CD14-positive monocyte (primary cell): ENCODE measurements around the gene NFKBIL1. TPM values are rescaled to one million over a fixed set of nuclear protein-coding genes. Genes with fewer than 3 reads are reported as not detected.

Experiments used
- DNase-seq, 3 donors: peaks; one replicate each; pipeline ENCODE4 v3.0.0-alpha.2; 2011 to 2022
- H2AFZ ChIP-seq: 2 replicates; pipeline ENCODE4 v1.6.0; 2012; ENCODE audit warnings: mild to moderate bottlenecking, low read depth, low read length, inconsistent platforms; ENCODE audit not compliant: insufficient read depth, poor library complexity, severe bottlenecking
- H3K27ac ChIP-seq, 2 donors: 1 replicate in 1 of 2; 2 replicates in 1 of 2; pipeline ENCODE4 v1.5.1; 2012 to 2013; ENCODE audit warnings: low read length in 2 of 2, control low read depth in 1 of 2, inconsistent platforms in 1 of 2, low read depth in 1 of 2, mild to moderate bottlenecking in 1 of 2
- H3K27me3 ChIP-seq, 2 donors: one replicate each; pipeline versions ENCODE4 v1.6.0 to v1.6.1; 2011 to 2013; ENCODE audit warnings: low read length in 2 of 2; ENCODE audit not compliant: control insufficient read depth in 2 of 2, insufficient read depth in 2 of 2
- H3K36me3 ChIP-seq, 2 donors: replicated peaks in 1 of 2; 1 replicate in 1 of 2; 2 replicates in 1 of 2; pipeline versions ENCODE4 v1.5.1 to v1.6.1; 2012 to 2013; ENCODE audit warnings: low read length in 2 of 2, control low read depth in 1 of 2, inconsistent platforms in 1 of 2, mild to moderate bottlenecking in 1 of 2; ENCODE audit not compliant: insufficient read depth in 2 of 2, control insufficient read depth in 1 of 2
- H3K4me1 ChIP-seq, 2 donors: 1 replicate in 1 of 2; 2 replicates in 1 of 2; pipeline versions ENCODE4 v1.5.1 to v1.6.1; 2012 to 2013; ENCODE audit warnings: low read length in 2 of 2, control low read depth in 1 of 2, inconsistent platforms in 1 of 2, mild to moderate bottlenecking in 1 of 2, moderate library complexity in 1 of 2; ENCODE audit not compliant: insufficient read depth in 2 of 2, control insufficient read depth in 1 of 2
- H3K4me2 ChIP-seq: replicated peaks from 2 replicates; pipeline ENCODE3; 2012; ENCODE audit warnings: low read length, moderate library complexity, mild to moderate bottlenecking; ENCODE audit not compliant: poor library complexity, severe bottlenecking; ENCODE audit errors: extremely low read depth
- H3K4me3 ChIP-seq, 3 experiments: fragments of 200-600 bp in 1 of 3; sonication (generic) in 1 of 3; replicated peaks in 1 of 3; 1 replicate in 2 of 3; 2 replicates in 1 of 3; pipeline ENCODE4 v1.5.1; 2011 to 2013; ENCODE audit warnings: low read length in 3 of 3, mild to moderate bottlenecking in 3 of 3, control low read depth in 2 of 3, low read depth in 2 of 3, inconsistent platforms in 1 of 3, moderate library complexity in 1 of 3
- H3K79me2 ChIP-seq: 2 replicates; pipeline ENCODE4 v1.6.0; 2012; ENCODE audit warnings: mild to moderate bottlenecking, control low read depth, inconsistent platforms, low read length, moderate library complexity; ENCODE audit not compliant: insufficient read depth
- H3K9ac ChIP-seq: 2 replicates; pipeline ENCODE4 v1.6.0; 2017; ENCODE audit warnings: low read length, mild to moderate bottlenecking; ENCODE audit not compliant: insufficient read depth, poor library complexity, severe bottlenecking
- H3K9me3 ChIP-seq, 2 donors: replicated peaks in 1 of 2; 1 replicate in 1 of 2; 2 replicates in 1 of 2; pipeline versions ENCODE4 v1.5.1 to v1.6.1; 2012 to 2013; ENCODE audit warnings: low read length in 2 of 2, control low read depth in 1 of 2; ENCODE audit not compliant: control insufficient read depth in 1 of 2, insufficient read depth in 1 of 2
- H4K20me1 ChIP-seq: 2 replicates; pipeline ENCODE4 v1.6.0; 2012; ENCODE audit warnings: mild to moderate bottlenecking, low read length, control low read depth, moderate library complexity; ENCODE audit not compliant: insufficient read depth
- H3K27ac Mint-ChIP-seq, 7 donors: one replicate each; pipeline ENCODE4 v1.8.0; 2020; ENCODE audit warnings: mild to moderate bottlenecking in 7 of 7, mixed read lengths in 7 of 7, moderate library complexity in 6 of 7, inconsistent platforms in 2 of 7
- H3K27me3 Mint-ChIP-seq, 3 donors: one replicate each; pipeline ENCODE4 v1.8.0; 2021 to 2022; ENCODE audit warnings: low read depth in 3 of 3, mild to moderate bottlenecking in 3 of 3, mixed read lengths in 3 of 3, moderate library complexity in 3 of 3, inconsistent platforms in 1 of 3
- H3K36me3 Mint-ChIP-seq, 2 donors: one replicate each; pipeline ENCODE4 v1.8.0; 2020; ENCODE audit warnings: mixed read lengths in 2 of 2, inconsistent platforms in 1 of 2, mild to moderate bottlenecking in 1 of 2
- H3K4me1 Mint-ChIP-seq: one replicate; pipeline ENCODE4 v1.8.0; 2020; ENCODE audit warnings: mild to moderate bottlenecking, mixed read lengths
- H3K4me3 Mint-ChIP-seq, 2 donors: one replicate each; pipeline ENCODE4 v1.8.0; 2020; ENCODE audit warnings: mild to moderate bottlenecking in 2 of 2, mixed read lengths in 2 of 2, moderate library complexity in 1 of 2
- H3K9me3 Mint-ChIP-seq, 7 donors: one replicate each; pipeline ENCODE4 v1.8.0; 2020 to 2022; ENCODE audit warnings: mixed read lengths in 7 of 7, mild to moderate bottlenecking in 6 of 7, moderate library complexity in 6 of 7, inconsistent platforms in 2 of 7
- WGBS: methylation state at CpG from one replicate; pipeline ENCODE4 v1.1.5; 2013; ENCODE audit warnings: missing lambda C conversion rate; ENCODE audit not compliant: insufficient coverage; 5-methylcytosine and 5-hydroxymethylcytosine counted together
- intact Hi-C, 2 donors: fragments of 100-400 bp; cut with micrococcal nuclease; formaldehyde crosslinking; loops; one replicate each; pipeline versions ENCODE4 v1.15.0 to v1.15.1; 2023
- polyA plus RNA-seq, 3 donors: library from polyadenylated mRNA; depleted of rRNA in 1 of 3; unstranded in 2 of 3; stranded (reverse) in 1 of 3; fragments of 300-500 nt in 2 of 3; fragments of >200 nt in 1 of 3; fragmentation: Illumina TruSeq in 2 of 3; gene quantifications; 1 replicate in 2 of 3; 2 replicates in 1 of 3; pipeline ENCODE4 v1.2.3, GENCODE V29; 2012 to 2021
- TF ChIP-seq, protein P1 (sequence below): fragments of 200-600 bp; IDR thresholded peaks from one replicate; pipeline ENCODE4 v1.8.0; 2022; ENCODE audit warnings: antibody characterized with exemption, mild to moderate bottlenecking

Gene NFKBIL1
- polyA plus RNA-seq, 3 donors, result 7.7 to 10.3 (median 8.0) TPM

DNA sequence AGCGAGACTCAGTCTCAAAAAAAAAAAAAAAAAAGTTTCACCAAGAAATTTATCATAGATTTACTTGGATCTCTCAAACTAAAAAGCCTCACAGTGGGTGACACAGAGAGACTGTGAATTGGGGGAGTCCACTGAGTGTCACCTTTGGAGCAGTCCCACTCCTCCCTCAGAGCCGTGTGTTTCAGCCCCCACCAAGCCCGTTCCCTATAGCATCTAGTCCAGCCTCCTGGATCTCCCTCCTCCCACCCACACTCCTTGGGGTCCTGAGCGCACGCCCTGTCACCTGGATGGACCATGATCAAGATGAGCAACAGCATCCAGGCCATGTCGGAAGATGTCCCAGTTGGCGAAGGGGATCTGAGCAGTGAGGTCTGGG, 45.0 kb downstream of the NFKBIL1 start:
- Histone ChIP-seq H2AFZ (no peak overlapping the region), H3K4me1 (peaks cover 29 to 52% of the 10 kb centered on the region in 2 donors), H3K4me3 (no peak overlapping the region), H3K9ac (no peak overlapping the region), H3K4me2 (no peak overlapping the region), H3K9me3 (no peaks in the 10 kb centered on the region), H3K27ac (peak overlapping the region in 1 of 2 donors; percentile 53), H3K36me3 (peaks cover 12 to 23% of the 10 kb centered on the region in 2 donors), H4K20me1 (peaks cover 34% of the 10 kb centered on the region), H3K79me2 (peaks cover 28% of the 10 kb centered on the region), H3K27me3 (no peaks in the 10 kb centered on the region)
- no peak for DNase-seq
- intact Hi-C loops, result no loop called here
- Mint-ChIP-seq H3K9me3 (peaks cover 0 to 3% (median 0%) of the 10 kb centered on the region in 7 donors), H3K27me3 (peaks cover 0 to 5% (median 2%) of the 10 kb centered on the region in 3 donors), H3K27ac (peak overlapping the region in 5 of 7 donors; percentile 50 to 76 (median 63)), H3K4me3 (peak overlapping the region in 1 of 2 donors; percentile 31), H3K36me3 (peaks cover 30 to 32% of the 10 kb centered on the region in 2 donors), H3K4me1 (peaks cover 53% of the 10 kb centered on the region)
- no CpG with 5 or more reads among the region's 7 CpGs for WGBS
- TF ChIP-seq, protein P1, sequence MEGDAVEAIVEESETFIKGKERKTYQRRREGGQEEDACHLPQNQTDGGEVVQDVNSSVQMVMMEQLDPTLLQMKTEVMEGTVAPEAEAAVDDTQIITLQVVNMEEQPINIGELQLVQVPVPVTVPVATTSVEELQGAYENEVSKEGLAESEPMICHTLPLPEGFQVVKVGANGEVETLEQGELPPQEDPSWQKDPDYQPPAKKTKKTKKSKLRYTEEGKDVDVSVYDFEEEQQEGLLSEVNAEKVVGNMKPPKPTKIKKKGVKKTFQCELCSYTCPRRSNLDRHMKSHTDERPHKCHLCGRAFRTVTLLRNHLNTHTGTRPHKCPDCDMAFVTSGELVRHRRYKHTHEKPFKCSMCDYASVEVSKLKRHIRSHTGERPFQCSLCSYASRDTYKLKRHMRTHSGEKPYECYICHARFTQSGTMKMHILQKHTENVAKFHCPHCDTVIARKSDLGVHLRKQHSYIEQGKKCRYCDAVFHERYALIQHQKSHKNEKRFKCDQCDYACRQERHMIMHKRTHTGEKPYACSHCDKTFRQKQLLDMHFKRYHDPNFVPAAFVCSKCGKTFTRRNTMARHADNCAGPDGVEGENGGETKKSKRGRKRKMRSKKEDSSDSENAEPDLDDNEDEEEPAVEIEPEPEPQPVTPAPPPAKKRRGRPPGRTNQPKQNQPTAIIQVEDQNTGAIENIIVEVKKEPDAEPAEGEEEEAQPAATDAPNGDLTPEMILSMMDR, result no peak

- Histone ChIP-seq H3K36me3 (no peaks in the 10 kb centered on the region), H3K79me2 (no peaks in the 10 kb centered on the region), H4K20me1 (no peaks in the 10 kb centered on the region), H3K4me1 (peaks cover 13 to 32% of the 10 kb centered on the region in 2 donors), H3K9me3 (no peaks in the 10 kb centered on the region), H3K9ac (no peak overlapping the region), H3K4me2 (no peak overlapping the region), H2AFZ (no peak overlapping the region), H3K27ac (no peak overlapping the region), H3K27me3 (no peaks in the 10 kb centered on the region), H3K4me3 (no peak overlapping the region)
- Mint-ChIP-seq H3K27me3 (peaks cover 0 to 7% (median under 1%) of the 10 kb centered on the region in 3 donors), H3K9me3 (no peaks in the 10 kb centered on the region), H3K4me3 (no peak overlapping the region), H3K4me1 (peaks cover 33% of the 10 kb centered on the region), H3K36me3 (peaks cover 0 to 3% of the 10 kb centered on the region in 2 donors), H3K27ac (peak overlapping the region in 1 of 7 donors; percentile 87)
- DNase-seq, result peak; percentile 55 to 66 (median 55)
- TF ChIP-seq, protein P1, result peak; percentile 74
- intact Hi-C loops, result loop anchor here in 1 of 2 donors (2.0 to 5.0 kb wide), 2 partner anchors 16 to 105 kb away; no protein-coding TSS in a partner anchor
- 10% methylated on average over 2 of the region's 2 CpGs for WGBS
Observed at GRCh38 chr6:31597006-31597405, 49.6 kb downstream of the NFKBIL1 start.
